SH-SY5Y (cell line): ENCODE measurements around the gene LRP8.

Source experiments
- GATA2 ChIP-seq: IDR thresholded peaks from 2 replicates; pipeline ENCODE4 v1.6.1; 2011; ENCODE audit warnings: mild to moderate bottlenecking, low read depth, low read length
- GATA3 ChIP-seq: IDR thresholded peaks from 2 replicates; pipeline ENCODE4 v1.6.1; 2011; ENCODE audit warnings: low read depth, mild to moderate bottlenecking, low read length, moderate library complexity

- no peak for TF ChIP-seq GATA3
- TF ChIP-seq GATA2 = no peak
Observed at GRCh38 chr1:53271446-53272090, 56.3 kb downstream of the LRP8 start.
